Loucy (cell line): Measurements from ENCODE around the gene GRSF1.

Source experiments
- EZH2phosphoT487 ChIP-seq: fragments of 200-600 bp; IDR thresholded peaks from 2 replicates; pipeline ENCODE4 v1.6.1; 2018; ENCODE audit warnings: antibody characterized with exemption, mild to moderate bottlenecking, moderate library complexity, borderline replicate concordance
- TF ChIP-seq, protein P1 (sequence below): fragments of 200-600 bp; sonication (generic); conservative IDR thresholded peaks from 2 replicates; pipeline ENCODE4 v1.5.1; 2014; ENCODE audit warnings: mild to moderate bottlenecking, antibody characterized with exemption, low read length

GRCh38 chr4:70833675-70834074 is 6.0 kb downstream of the GRSF1 start:
- TF ChIP-seq, protein P1, sequence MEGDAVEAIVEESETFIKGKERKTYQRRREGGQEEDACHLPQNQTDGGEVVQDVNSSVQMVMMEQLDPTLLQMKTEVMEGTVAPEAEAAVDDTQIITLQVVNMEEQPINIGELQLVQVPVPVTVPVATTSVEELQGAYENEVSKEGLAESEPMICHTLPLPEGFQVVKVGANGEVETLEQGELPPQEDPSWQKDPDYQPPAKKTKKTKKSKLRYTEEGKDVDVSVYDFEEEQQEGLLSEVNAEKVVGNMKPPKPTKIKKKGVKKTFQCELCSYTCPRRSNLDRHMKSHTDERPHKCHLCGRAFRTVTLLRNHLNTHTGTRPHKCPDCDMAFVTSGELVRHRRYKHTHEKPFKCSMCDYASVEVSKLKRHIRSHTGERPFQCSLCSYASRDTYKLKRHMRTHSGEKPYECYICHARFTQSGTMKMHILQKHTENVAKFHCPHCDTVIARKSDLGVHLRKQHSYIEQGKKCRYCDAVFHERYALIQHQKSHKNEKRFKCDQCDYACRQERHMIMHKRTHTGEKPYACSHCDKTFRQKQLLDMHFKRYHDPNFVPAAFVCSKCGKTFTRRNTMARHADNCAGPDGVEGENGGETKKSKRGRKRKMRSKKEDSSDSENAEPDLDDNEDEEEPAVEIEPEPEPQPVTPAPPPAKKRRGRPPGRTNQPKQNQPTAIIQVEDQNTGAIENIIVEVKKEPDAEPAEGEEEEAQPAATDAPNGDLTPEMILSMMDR, result no peak
- no peak for TF ChIP-seq EZH2phosphoT487
